ENCODE measurements around the gene REXO4.
"Not testable (repeated sequence)": the region's sequence is repeated elsewhere in the genome, so short reads cannot be mapped to it uniquely, and the experiment has no call there.

The REXO4 gene

DNA sequence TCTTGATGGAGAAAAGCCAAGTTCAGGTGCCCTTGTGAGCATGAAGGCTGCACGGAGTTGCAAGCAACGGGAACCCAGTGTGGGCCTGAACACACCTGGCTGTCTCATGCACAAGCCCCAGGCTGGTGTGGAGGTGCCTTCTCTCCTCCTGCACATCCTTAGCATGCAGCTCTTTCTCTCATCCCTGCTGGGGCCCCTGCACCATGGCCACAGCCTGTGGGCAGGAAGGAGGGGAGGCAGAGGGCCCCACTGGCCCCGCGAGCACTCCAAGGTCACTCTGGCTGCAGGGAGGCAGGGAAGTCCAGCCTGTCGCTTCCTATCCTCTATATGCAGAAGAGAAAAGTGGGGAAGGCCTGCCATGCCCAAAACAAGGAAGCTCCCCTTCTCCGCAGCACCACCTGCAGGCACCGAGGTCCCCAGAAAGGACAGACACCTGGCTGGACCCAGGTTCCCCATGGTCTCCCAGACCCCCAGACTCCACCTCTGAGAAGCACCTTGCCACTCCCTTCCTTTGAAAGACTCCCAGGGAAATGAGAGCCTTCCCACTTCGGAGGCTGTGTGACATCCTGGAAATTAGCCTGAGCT lies 23.0 kb downstream of the REXO4 start:
- Histone ChIP-seq H3K27me3 (no peaks in the 10 kb centered on the region), H3K9me3 (peaks cover 5% of the 10 kb centered on the region; the same call in 1 of the 2 replicates), H3K36me3 (no peaks in the 10 kb centered on the region; the same call in 1 of the 2 replicates), H3K27ac (no peak overlapping the region), H3K4me3 (no peak overlapping the region), H4K20me1 (no peaks in the 10 kb centered on the region), H3K9ac (no peak overlapping the region), H3K4me2 (no peak overlapping the region), H3K4me1 (peaks cover 17% of the 10 kb centered on the region; the same call in 1 of the 2 replicates)
- no peak for TF ChIP-seq Cebpa-rat (IDR thresholded peaks at IDR 0.05)

GRCh38 chr9:133393399-133393798 lies 24.4 kb downstream of the REXO4 start:
- no peak overlapping the region for H3K4me2 ChIP-seq
- H3K9ac ChIP-seq = no peak overlapping the region
- peaks cover 17% of the 10 kb centered on the region; the same call in 1 of the 2 replicates for H3K4me1 ChIP-seq

GRCh38 chr9:133392308-133392707 lies 25.5 kb downstream of the REXO4 start:
- not testable (repeated sequence) for H3K9me3 ChIP-seq, H4K20me1 ChIP-seq, H3K4me2 ChIP-seq, H3K9ac ChIP-seq, H3K36me3 ChIP-seq, H3K27ac ChIP-seq, H3K27me3 ChIP-seq, H3K4me3 ChIP-seq
- peaks cover 11% of the 10 kb centered on the region; the same call in 1 of the 2 replicates for H3K4me1 ChIP-seq

More at GRCh38 chr9:133393399-133393798, 24.4 kb downstream of the REXO4 start:
- Histone ChIP-seq H3K27me3 (no peaks in the 10 kb centered on the region), H3K27ac (no peak overlapping the region), H3K36me3 (no peaks in the 10 kb centered on the region), H3K9me3 (peaks cover 5% of the 10 kb centered on the region; the same call in 1 of the 2 replicates), H4K20me1 (no peaks in the 10 kb centered on the region), H3K4me3 (no peak overlapping the region)
- TF ChIP-seq Cebpa-rat (IDR thresholded peaks at IDR 0.05) = no peak

DNA sequence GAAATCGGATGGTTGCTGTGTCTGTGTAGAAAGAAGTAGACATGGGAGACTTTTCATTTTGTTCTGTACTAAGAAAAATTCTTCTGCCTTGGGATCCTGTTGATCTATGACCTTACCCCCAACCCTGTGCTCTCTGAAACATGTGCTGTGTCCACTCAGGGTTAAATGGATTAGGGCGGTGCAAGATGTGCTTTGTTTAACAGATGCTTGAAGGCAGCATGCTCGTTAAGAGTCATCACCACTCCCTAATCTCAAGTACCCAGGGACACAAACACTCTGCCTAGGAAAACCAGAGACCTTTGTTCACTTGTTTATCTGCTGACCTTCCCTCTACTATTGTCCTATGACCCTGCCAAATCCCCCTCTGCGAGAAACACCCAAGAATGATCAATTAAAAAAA lies 26.4 kb downstream of the REXO4 start:
- H4K20me1 ChIP-seq, H3K9ac ChIP-seq, H3K4me2 ChIP-seq, H3K27me3 ChIP-seq, H3K27ac ChIP-seq, H3K4me1 ChIP-seq, H3K36me3 ChIP-seq, H3K4me3 ChIP-seq, H3K9me3 ChIP-seq: not testable (repeated sequence)

- H3K9me3 ChIP-seq = peaks cover 5% of the 10 kb centered on the region; the same call in 1 of the 2 replicates
- H3K4me3 ChIP-seq = no peak overlapping the region
- no peak overlapping the region for H3K4me2 ChIP-seq
- H4K20me1 ChIP-seq = no peaks in the 10 kb centered on the region
- no peak overlapping the region for H3K27ac ChIP-seq
- no peaks in the 10 kb centered on the region for H3K4me1 ChIP-seq
- TF ChIP-seq Cebpa-rat (IDR thresholded peaks at IDR 0.05) = no peak
- H3K27me3 ChIP-seq = no peaks in the 10 kb centered on the region
- H3K36me3 ChIP-seq = no peaks in the 10 kb centered on the region
- no peak overlapping the region for H3K9ac ChIP-seq
These were observed 27.1 kb downstream of the REXO4 start for GRCh38 chr9:133390713-133391112.

GRCh38 chr9:133389562-133389961 lies 28.2 kb downstream of the REXO4 start:
- peaks cover 5% of the 10 kb centered on the region; the same call in 1 of the 2 replicates for H3K9me3 ChIP-seq
- H3K27ac ChIP-seq = no peak overlapping the region
- TF ChIP-seq Cebpa-rat (IDR thresholded peaks at IDR 0.05) = no peak
- H3K4me1 ChIP-seq = no peaks in the 10 kb centered on the region
- no peak overlapping the region for H3K4me2 ChIP-seq
- no peaks in the 10 kb centered on the region for H3K36me3 ChIP-seq
- H3K27me3 ChIP-seq = no peaks in the 10 kb centered on the region
- H4K20me1 ChIP-seq = no peaks in the 10 kb centered on the region
- no peak overlapping the region for H3K9ac ChIP-seq
- H3K4me3 ChIP-seq = no peak overlapping the region

GRCh38 chr9:133389025-133389557 lies 28.7 kb downstream of the REXO4 start:
- no peak overlapping the region for H3K4me3 ChIP-seq
- no peak overlapping the region for H3K9ac ChIP-seq
- H3K9me3 ChIP-seq = peaks cover 5% of the 10 kb centered on the region; the same call in 1 of the 2 replicates
- no peaks in the 10 kb centered on the region for H3K4me1 ChIP-seq
- H3K36me3 ChIP-seq = no peaks in the 10 kb centered on the region
- no peak overlapping the region for H3K27ac ChIP-seq
- H3K27me3 ChIP-seq = no peaks in the 10 kb centered on the region
- TF ChIP-seq Cebpa-rat (IDR thresholded peaks at IDR 0.05) = no peak
- H4K20me1 ChIP-seq = no peaks in the 10 kb centered on the region
- H3K4me2 ChIP-seq = no peak overlapping the region

- H3K4me2 ChIP-seq = no peak overlapping the region
- no peaks in the 10 kb centered on the region for H3K36me3 ChIP-seq
- no peak for TF ChIP-seq Cebpa-rat (IDR thresholded peaks at IDR 0.05)
- no peaks in the 10 kb centered on the region for H3K27me3 ChIP-seq
- no peak overlapping the region for H3K9ac ChIP-seq
- no peak overlapping the region for H3K4me3 ChIP-seq
- H3K27ac ChIP-seq = no peak overlapping the region
- H3K9me3 ChIP-seq = peaks cover 5% of the 10 kb centered on the region; the same call in 1 of the 2 replicates
- no peaks in the 10 kb centered on the region for H3K4me1 ChIP-seq
- no peaks in the 10 kb centered on the region for H4K20me1 ChIP-seq
These were observed 30.1 kb downstream of the REXO4 start for GRCh38 chr9:133387680-133388079.

DNA sequence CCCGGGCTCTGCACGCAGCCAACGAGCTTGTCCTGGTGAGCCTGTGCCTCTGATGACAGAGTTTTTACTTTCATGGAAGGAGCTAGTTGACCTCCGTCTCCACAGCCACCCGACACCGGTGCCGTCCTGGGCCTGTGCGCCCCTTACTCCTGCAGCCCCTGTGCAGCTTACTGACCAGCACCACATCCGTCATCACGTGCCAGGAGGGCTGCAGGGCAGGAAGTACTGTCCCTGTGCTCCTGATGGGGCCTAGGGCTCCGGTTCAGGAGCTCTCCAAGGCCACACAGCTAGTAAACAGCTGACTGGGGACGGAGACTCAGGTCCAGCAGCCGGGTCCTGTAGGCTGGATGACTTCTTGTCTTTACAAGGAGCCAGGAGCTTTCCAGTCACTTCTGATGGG lies 31.5 kb downstream of the REXO4 start:
- TF ChIP-seq Cebpa-rat (IDR thresholded peaks at IDR 0.05) = no peak
- no peaks in the 10 kb centered on the region for H4K20me1 ChIP-seq
- H3K4me3 ChIP-seq = no peak overlapping the region
- no peaks in the 10 kb centered on the region for H3K36me3 ChIP-seq
- H3K4me1 ChIP-seq = no peaks in the 10 kb centered on the region
- no peaks in the 10 kb centered on the region for H3K27me3 ChIP-seq
- peaks cover 5% of the 10 kb centered on the region; the same call in 1 of the 2 replicates for H3K9me3 ChIP-seq
- no peak overlapping the region for H3K4me2 ChIP-seq
- H3K9ac ChIP-seq = no peak overlapping the region
- no peak overlapping the region for H3K27ac ChIP-seq

DNA sequence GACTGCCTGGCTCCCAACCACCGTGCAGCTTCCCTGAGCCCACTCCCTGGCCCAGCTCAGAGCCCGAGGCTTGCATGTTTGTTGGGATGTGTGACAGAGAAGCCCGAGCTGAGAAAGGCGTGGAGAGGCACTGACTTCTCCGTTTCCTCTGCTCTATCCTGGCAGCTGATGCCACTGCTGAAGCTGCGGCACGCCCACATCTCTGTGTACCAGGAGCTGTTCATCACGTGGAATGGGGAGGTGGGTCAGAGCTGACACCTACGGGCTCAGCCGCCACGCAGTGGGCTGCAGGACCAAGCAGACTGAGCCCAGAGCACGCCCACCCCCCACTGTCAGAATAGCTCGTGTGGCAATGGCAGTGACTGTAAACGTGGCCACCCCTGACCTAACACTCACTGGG lies 32.4 kb downstream of the REXO4 start:
- no peaks in the 10 kb centered on the region for H3K9me3 ChIP-seq
- H3K4me3 ChIP-seq = no peak overlapping the region
- no peak for TF ChIP-seq Cebpa-rat (IDR thresholded peaks at IDR 0.05)
- H3K27me3 ChIP-seq = no peaks in the 10 kb centered on the region
- H3K4me2 ChIP-seq = no peak overlapping the region
- H3K27ac ChIP-seq = no peak overlapping the region
- H3K4me1 ChIP-seq = no peaks in the 10 kb centered on the region
- no peaks in the 10 kb centered on the region for H3K36me3 ChIP-seq
- no peaks in the 10 kb centered on the region for H4K20me1 ChIP-seq
- H3K9ac ChIP-seq = no peak overlapping the region
